Stimulated activated memory B cell treated with anti-CD40 and anti-IgM and Interleukin-4, amounts not matched to agents 10 μg/mL and 1 μg/mL and 100 μg/mL, for 72 hours (primary cell): ENCODE data around the gene WDFY4.
A peak's percentile ranks its signal among the peaks of the same experiment; 100 is the strongest.

Source experiments
- ATAC-seq: fragments of 150-1000 bp; cut with Tn5 transposase; 2 replicates; pipeline ENCODE4 v1.10.0; 2021
- H3K27ac Mint-ChIP-seq: one replicate; pipeline ENCODE4 v1.8.0; 2022; ENCODE audit warnings: mild to moderate bottlenecking, mixed read lengths
- H3K27me3 Mint-ChIP-seq: one replicate; pipeline ENCODE4 v1.8.0; 2022; ENCODE audit warnings: mixed read lengths
- H3K36me3 Mint-ChIP-seq: one replicate; pipeline ENCODE4 v1.8.0; 2022; ENCODE audit warnings: mixed read lengths
- H3K4me1 Mint-ChIP-seq: one replicate; pipeline ENCODE4 v1.8.0; 2022; ENCODE audit warnings: mixed read lengths
- H3K4me3 Mint-ChIP-seq: one replicate; pipeline ENCODE4 v1.8.0; 2022; ENCODE audit warnings: mild to moderate bottlenecking, moderate library complexity, mixed read lengths
- H3K9me3 Mint-ChIP-seq: one replicate; pipeline ENCODE4 v1.8.0; 2022; ENCODE audit warnings: mixed read lengths

Gene WDFY4

GRCh38 chr10:48844616-48845015 is 159.9 kb downstream of the WDFY4 start:
- no peaks in the 10 kb centered on the region for H3K9me3 Mint-ChIP-seq
- peaks cover 28% of the 10 kb centered on the region for H3K4me1 Mint-ChIP-seq
- H3K27me3 Mint-ChIP-seq, result no peaks in the 10 kb centered on the region
- H3K27ac Mint-ChIP-seq, result peak overlapping the region; percentile 76
- H3K4me3 Mint-ChIP-seq, result peak overlapping the region; percentile 23
- no peak for ATAC-seq
- peaks cover 72% of the 10 kb centered on the region for H3K36me3 Mint-ChIP-seq

GRCh38 chr10:48845512-48845911 is 160.8 kb downstream of the WDFY4 start:
- no peaks in the 10 kb centered on the region for H3K9me3 Mint-ChIP-seq
- ATAC-seq, result peak; percentile 16
- H3K27me3 Mint-ChIP-seq, result no peaks in the 10 kb centered on the region
- peaks cover 72% of the 10 kb centered on the region for H3K36me3 Mint-ChIP-seq
- H3K27ac Mint-ChIP-seq, result peak overlapping the region; percentile 76
- peaks cover 19% of the 10 kb centered on the region for H3K4me1 Mint-ChIP-seq
- H3K4me3 Mint-ChIP-seq, result no peak overlapping the region

- no peak overlapping the region for H3K4me3 Mint-ChIP-seq
- peaks cover 21% of the 10 kb centered on the region for H3K4me1 Mint-ChIP-seq
- ATAC-seq, result no peak
- no peaks in the 10 kb centered on the region for H3K9me3 Mint-ChIP-seq
- H3K36me3 Mint-ChIP-seq, result peaks cover 87% of the 10 kb centered on the region
- peak overlapping the region; percentile 8 for H3K27ac Mint-ChIP-seq
- no peaks in the 10 kb centered on the region for H3K27me3 Mint-ChIP-seq
Observed at GRCh38 chr10:48847691-48848090, 163.0 kb downstream of the WDFY4 start.

- Mint-ChIP-seq H3K9me3 (peaks cover 6% of the 10 kb centered on the region), H3K27me3 (no peaks in the 10 kb centered on the region), H3K4me3 (no peak overlapping the region), H3K27ac (no peak overlapping the region), H3K4me1 (peaks cover 18% of the 10 kb centered on the region), H3K36me3 (peaks cover 84% of the 10 kb centered on the region)
- no peak for ATAC-seq
Observed at GRCh38 chr10:48856855-48857254, 172.2 kb downstream of the WDFY4 start.

GRCh38 chr10:48872234-48872633 is 187.6 kb downstream of the WDFY4 start:
- Mint-ChIP-seq H3K4me3 (no peak overlapping the region), H3K9me3 (no peaks in the 10 kb centered on the region), H3K27me3 (no peaks in the 10 kb centered on the region), H3K27ac (peak overlapping the region; percentile 33), H3K36me3 (peaks cover 77% of the 10 kb centered on the region), H3K4me1 (peaks cover 9% of the 10 kb centered on the region)
- no peak for ATAC-seq

GRCh38 chr10:48878091-48878490 is 193.4 kb downstream of the WDFY4 start:
- Mint-ChIP-seq H3K27me3 (no peaks in the 10 kb centered on the region), H3K9me3 (peaks cover 2% of the 10 kb centered on the region), H3K4me3 (no peak overlapping the region), H3K4me1 (peaks cover 15% of the 10 kb centered on the region), H3K27ac (no peak overlapping the region), H3K36me3 (peaks cover 88% of the 10 kb centered on the region)
- ATAC-seq, result no peak

GRCh38 chr10:48879451-48879850 is 194.8 kb downstream of the WDFY4 start:
- H3K4me3 Mint-ChIP-seq, result no peak overlapping the region
- peaks cover 18% of the 10 kb centered on the region for H3K4me1 Mint-ChIP-seq
- H3K27me3 Mint-ChIP-seq, result no peaks in the 10 kb centered on the region
- no peak for ATAC-seq
- H3K36me3 Mint-ChIP-seq, result peaks cover 84% of the 10 kb centered on the region
- H3K27ac Mint-ChIP-seq, result no peak overlapping the region
- H3K9me3 Mint-ChIP-seq, result peaks cover 2% of the 10 kb centered on the region

GRCh38 chr10:48880016-48880705 is 195.5 kb downstream of the WDFY4 start:
- peaks cover 85% of the 10 kb centered on the region for H3K36me3 Mint-ChIP-seq
- peaks cover 23% of the 10 kb centered on the region for H3K4me1 Mint-ChIP-seq
- no peak overlapping the region for H3K4me3 Mint-ChIP-seq
- H3K27ac Mint-ChIP-seq, result no peak overlapping the region
- ATAC-seq, result no peak
- peaks cover 2% of the 10 kb centered on the region for H3K9me3 Mint-ChIP-seq
- H3K27me3 Mint-ChIP-seq, result no peaks in the 10 kb centered on the region

- H3K27me3 Mint-ChIP-seq, result no peaks in the 10 kb centered on the region
- no peak for ATAC-seq
- peak overlapping the region; percentile 51 for H3K27ac Mint-ChIP-seq
- peaks cover 2% of the 10 kb centered on the region for H3K9me3 Mint-ChIP-seq
- H3K4me3 Mint-ChIP-seq, result no peak overlapping the region
- peaks cover 23% of the 10 kb centered on the region for H3K4me1 Mint-ChIP-seq
- peaks cover 77% of the 10 kb centered on the region for H3K36me3 Mint-ChIP-seq
Observed at GRCh38 chr10:48881937-48882336, 197.3 kb downstream of the WDFY4 start.

- no peaks in the 10 kb centered on the region for H3K27me3 Mint-ChIP-seq
- no peak overlapping the region for H3K27ac Mint-ChIP-seq
- peaks cover 73% of the 10 kb centered on the region for H3K36me3 Mint-ChIP-seq
- H3K4me3 Mint-ChIP-seq, result no peak overlapping the region
- peaks cover 2% of the 10 kb centered on the region for H3K9me3 Mint-ChIP-seq
- peaks cover 23% of the 10 kb centered on the region for H3K4me1 Mint-ChIP-seq
- ATAC-seq, result no peak
Observed at GRCh38 chr10:48882881-48883280, 198.2 kb downstream of the WDFY4 start.

- Mint-ChIP-seq H3K9me3 (peaks cover 2% of the 10 kb centered on the region), H3K27ac (no peak overlapping the region), H3K27me3 (no peaks in the 10 kb centered on the region), H3K4me1 (peaks cover 23% of the 10 kb centered on the region), H3K36me3 (peaks cover 73% of the 10 kb centered on the region), H3K4me3 (no peak overlapping the region)
- ATAC-seq, result no peak
Observed at GRCh38 chr10:48883701-48884100, 199.0 kb downstream of the WDFY4 start.

GRCh38 chr10:48884179-48885045 is 199.7 kb downstream of the WDFY4 start:
- Mint-ChIP-seq H3K4me1 (peaks cover 23% of the 10 kb centered on the region), H3K36me3 (peaks cover 69% of the 10 kb centered on the region), H3K4me3 (no peak overlapping the region), H3K27ac (no peak overlapping the region), H3K27me3 (no peaks in the 10 kb centered on the region), H3K9me3 (peaks cover 2% of the 10 kb centered on the region)
- ATAC-seq, result no peak

- peaks cover 23% of the 10 kb centered on the region for H3K4me1 Mint-ChIP-seq
- no peaks in the 10 kb centered on the region for H3K27me3 Mint-ChIP-seq
- H3K4me3 Mint-ChIP-seq, result no peak overlapping the region
- peaks cover 2% of the 10 kb centered on the region for H3K9me3 Mint-ChIP-seq
- H3K27ac Mint-ChIP-seq, result no peak overlapping the region
- ATAC-seq, result no peak
- H3K36me3 Mint-ChIP-seq, result peaks cover 72% of the 10 kb centered on the region
Observed at GRCh38 chr10:48885376-48885775, 200.7 kb downstream of the WDFY4 start.

- H3K27ac Mint-ChIP-seq, result no peak overlapping the region
- H3K9me3 Mint-ChIP-seq, result no peaks in the 10 kb centered on the region
- H3K27me3 Mint-ChIP-seq, result no peaks in the 10 kb centered on the region
- no peak for ATAC-seq
- H3K4me1 Mint-ChIP-seq, result peaks cover 9% of the 10 kb centered on the region
- H3K36me3 Mint-ChIP-seq, result peaks cover 70% of the 10 kb centered on the region
- no peak overlapping the region for H3K4me3 Mint-ChIP-seq
Observed at GRCh38 chr10:48887982-48888381, 203.3 kb downstream of the WDFY4 start.

GRCh38 chr10:48890888-48891850 is 206.5 kb downstream of the WDFY4 start:
- no peaks in the 10 kb centered on the region for H3K4me1 Mint-ChIP-seq
- no peak for ATAC-seq
- no peaks in the 10 kb centered on the region for H3K27me3 Mint-ChIP-seq
- H3K27ac Mint-ChIP-seq, result peak overlapping the region; percentile 33
- H3K9me3 Mint-ChIP-seq, result no peaks in the 10 kb centered on the region
- H3K4me3 Mint-ChIP-seq, result no peak overlapping the region
- H3K36me3 Mint-ChIP-seq, result peaks cover 67% of the 10 kb centered on the region
